ENCODE data around the gene WDR70. TPM values are rescaled to one million over a fixed set of nuclear protein-coding genes. Genes with fewer than 3 reads are reported as not detected.
A peak's percentile ranks its signal among the peaks of the same experiment; 100 is the strongest.

The WDR70 gene
- total RNA-seq, 1 donor from 2014 or later: 28.9 TPM

- Mint-ChIP-seq H3K27me3 (ENCODE audit: unreplicated experiment) (peaks cover 2% of the 10 kb centered on the region), H3K27ac (ENCODE audit: unreplicated experiment) (no peak overlapping the region), H3K4me3 (ENCODE audit: unreplicated experiment) (peak overlapping the region; percentile 45), H3K9me3 (ENCODE audit: unreplicated experiment) (no peaks in the 10 kb centered on the region), H3K4me1 (ENCODE audit: unreplicated experiment) (no peaks in the 10 kb centered on the region), H3K36me3 (ENCODE audit: low read depth, unreplicated experiment) (peaks cover 9% of the 10 kb centered on the region)
- DNase-seq (ENCODE audit: low spot score): no peak
- TF ChIP-seq CTCF (IDR thresholded peaks at IDR 0.05; ENCODE audit: unreplicated experiment): no peak
These were observed 116.7 kb downstream of the WDR70 start for GRCh38 chr5:37495668-37496347.

- Mint-ChIP-seq H3K27ac (ENCODE audit: unreplicated experiment) (no peak overlapping the region), H3K27me3 (ENCODE audit: unreplicated experiment) (peaks cover 3% of the 10 kb centered on the region), H3K4me1 (ENCODE audit: unreplicated experiment) (no peaks in the 10 kb centered on the region), H3K36me3 (ENCODE audit: low read depth, unreplicated experiment) (peaks cover 9% of the 10 kb centered on the region), H3K9me3 (ENCODE audit: unreplicated experiment) (no peaks in the 10 kb centered on the region), H3K4me3 (ENCODE audit: unreplicated experiment) (no peak overlapping the region)
- DNase-seq (ENCODE audit: low spot score): no peak
- no peak for TF ChIP-seq CTCF (IDR thresholded peaks at IDR 0.05; ENCODE audit: unreplicated experiment)
These were observed 117.9 kb downstream of the WDR70 start for GRCh38 chr5:37496902-37497445.

- no peak for TF ChIP-seq CTCF (IDR thresholded peaks at IDR 0.05; ENCODE audit: unreplicated experiment)
- Mint-ChIP-seq H3K9me3 (ENCODE audit: unreplicated experiment) (no peaks in the 10 kb centered on the region), H3K27ac (ENCODE audit: unreplicated experiment) (no peak overlapping the region), H3K4me3 (ENCODE audit: unreplicated experiment) (no peak overlapping the region), H3K4me1 (ENCODE audit: unreplicated experiment) (no peaks in the 10 kb centered on the region), H3K27me3 (ENCODE audit: unreplicated experiment) (peaks cover 3% of the 10 kb centered on the region), H3K36me3 (ENCODE audit: low read depth, unreplicated experiment) (peaks cover 12% of the 10 kb centered on the region)
- DNase-seq (ENCODE audit: low spot score): no peak
These were observed 122.0 kb downstream of the WDR70 start for GRCh38 chr5:37501152-37501551.

GRCh38 chr5:37506241-37506640 lies 127.1 kb downstream of the WDR70 start:
- no peaks in the 10 kb centered on the region for H3K9me3 Mint-ChIP-seq (ENCODE audit: unreplicated experiment)
- peaks cover 9% of the 10 kb centered on the region for H3K36me3 Mint-ChIP-seq (ENCODE audit: low read depth, unreplicated experiment)
- TF ChIP-seq CTCF (IDR thresholded peaks at IDR 0.05; ENCODE audit: unreplicated experiment): no peak
- H3K27ac Mint-ChIP-seq (ENCODE audit: unreplicated experiment): no peak overlapping the region
- H3K4me3 Mint-ChIP-seq (ENCODE audit: unreplicated experiment): no peak overlapping the region
- no peaks in the 10 kb centered on the region for H3K4me1 Mint-ChIP-seq (ENCODE audit: unreplicated experiment)
- no peak for DNase-seq (ENCODE audit: low spot score)
- H3K27me3 Mint-ChIP-seq (ENCODE audit: unreplicated experiment): peaks cover 5% of the 10 kb centered on the region

GRCh38 chr5:37506722-37507121 lies 127.6 kb downstream of the WDR70 start:
- H3K9me3 Mint-ChIP-seq (ENCODE audit: unreplicated experiment): no peaks in the 10 kb centered on the region
- H3K27me3 Mint-ChIP-seq (ENCODE audit: unreplicated experiment): peaks cover 4% of the 10 kb centered on the region
- no peaks in the 10 kb centered on the region for H3K4me1 Mint-ChIP-seq (ENCODE audit: unreplicated experiment)
- H3K36me3 Mint-ChIP-seq (ENCODE audit: low read depth, unreplicated experiment): peaks cover 9% of the 10 kb centered on the region
- no peak for TF ChIP-seq CTCF (IDR thresholded peaks at IDR 0.05; ENCODE audit: unreplicated experiment)
- DNase-seq (ENCODE audit: low spot score): no peak
- no peak overlapping the region for H3K27ac Mint-ChIP-seq (ENCODE audit: unreplicated experiment)
- no peak overlapping the region for H3K4me3 Mint-ChIP-seq (ENCODE audit: unreplicated experiment)

Data from endothelial cell (in vitro differentiated cells).